GM06990 (cell line): ENCODE measurements around the gene ZNF670.

ENCODE experiments used
- DNase-seq: peaks from one replicate; pipeline ENCODE4 v3.0.0-alpha.2; 2011; ENCODE audit not compliant: insufficient read length; ENCODE audit errors: extremely low read depth
- H3K27me3 ChIP-seq: replicated peaks from 2 replicates; pipeline ENCODE4 v1.6.0; 2011; ENCODE audit warnings: low read length; ENCODE audit not compliant: control insufficient read depth, insufficient read depth
- H3K36me3 ChIP-seq: 2 replicates; pipeline ENCODE4 v1.5.1; 2011; ENCODE audit warnings: low read length; ENCODE audit not compliant: control insufficient read depth, insufficient read depth
- H3K4me3 ChIP-seq: replicated peaks from 2 replicates; pipeline ENCODE4 v1.5.1; 2011; ENCODE audit warnings: low read depth, mild to moderate bottlenecking, control low read depth, low read length
- TF ChIP-seq, protein P1 (sequence below): IDR thresholded peaks from 2 replicates; pipeline ENCODE4 v1.5.1; 2011; ENCODE audit warnings: low read length, control low read depth, mild to moderate bottlenecking, inconsistent platforms; ENCODE audit not compliant: insufficient read depth, poor library complexity, severe bottlenecking

ZNF670 gene

GRCh38 chr1:247096958-247097357 is 18.3 kb upstream of the ZNF670 start:
- Histone ChIP-seq H3K27me3 (no peaks in the 10 kb centered on the region), H3K36me3 (peaks cover 8% of the 10 kb centered on the region), H3K4me3 (no peak overlapping the region)
- DNase-seq, result no peak
- TF ChIP-seq, protein P1, sequence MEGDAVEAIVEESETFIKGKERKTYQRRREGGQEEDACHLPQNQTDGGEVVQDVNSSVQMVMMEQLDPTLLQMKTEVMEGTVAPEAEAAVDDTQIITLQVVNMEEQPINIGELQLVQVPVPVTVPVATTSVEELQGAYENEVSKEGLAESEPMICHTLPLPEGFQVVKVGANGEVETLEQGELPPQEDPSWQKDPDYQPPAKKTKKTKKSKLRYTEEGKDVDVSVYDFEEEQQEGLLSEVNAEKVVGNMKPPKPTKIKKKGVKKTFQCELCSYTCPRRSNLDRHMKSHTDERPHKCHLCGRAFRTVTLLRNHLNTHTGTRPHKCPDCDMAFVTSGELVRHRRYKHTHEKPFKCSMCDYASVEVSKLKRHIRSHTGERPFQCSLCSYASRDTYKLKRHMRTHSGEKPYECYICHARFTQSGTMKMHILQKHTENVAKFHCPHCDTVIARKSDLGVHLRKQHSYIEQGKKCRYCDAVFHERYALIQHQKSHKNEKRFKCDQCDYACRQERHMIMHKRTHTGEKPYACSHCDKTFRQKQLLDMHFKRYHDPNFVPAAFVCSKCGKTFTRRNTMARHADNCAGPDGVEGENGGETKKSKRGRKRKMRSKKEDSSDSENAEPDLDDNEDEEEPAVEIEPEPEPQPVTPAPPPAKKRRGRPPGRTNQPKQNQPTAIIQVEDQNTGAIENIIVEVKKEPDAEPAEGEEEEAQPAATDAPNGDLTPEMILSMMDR, result no peak

GRCh38 chr1:247096544-247096943 is 17.9 kb upstream of the ZNF670 start:
- Histone ChIP-seq H3K36me3 (peaks cover 8% of the 10 kb centered on the region), H3K27me3 (no peaks in the 10 kb centered on the region), H3K4me3 (no peak overlapping the region)
- DNase-seq, result no peak
- TF ChIP-seq, protein P1, result no peak

GRCh38 chr1:247096112-247096511 is 17.5 kb upstream of the ZNF670 start:
- TF ChIP-seq, protein P1, result no peak
- Histone ChIP-seq H3K36me3 (peaks cover 7% of the 10 kb centered on the region), H3K27me3 (no peaks in the 10 kb centered on the region), H3K4me3 (no peak overlapping the region)
- DNase-seq, result no peak

GRCh38 chr1:247090455-247090854 is 11.8 kb upstream of the ZNF670 start:
- Histone ChIP-seq H3K36me3 (no peaks in the 10 kb centered on the region), H3K27me3 (no peaks in the 10 kb centered on the region), H3K4me3 (no peak overlapping the region)
- TF ChIP-seq, protein P1, result no peak
- no peak for DNase-seq

DNA sequence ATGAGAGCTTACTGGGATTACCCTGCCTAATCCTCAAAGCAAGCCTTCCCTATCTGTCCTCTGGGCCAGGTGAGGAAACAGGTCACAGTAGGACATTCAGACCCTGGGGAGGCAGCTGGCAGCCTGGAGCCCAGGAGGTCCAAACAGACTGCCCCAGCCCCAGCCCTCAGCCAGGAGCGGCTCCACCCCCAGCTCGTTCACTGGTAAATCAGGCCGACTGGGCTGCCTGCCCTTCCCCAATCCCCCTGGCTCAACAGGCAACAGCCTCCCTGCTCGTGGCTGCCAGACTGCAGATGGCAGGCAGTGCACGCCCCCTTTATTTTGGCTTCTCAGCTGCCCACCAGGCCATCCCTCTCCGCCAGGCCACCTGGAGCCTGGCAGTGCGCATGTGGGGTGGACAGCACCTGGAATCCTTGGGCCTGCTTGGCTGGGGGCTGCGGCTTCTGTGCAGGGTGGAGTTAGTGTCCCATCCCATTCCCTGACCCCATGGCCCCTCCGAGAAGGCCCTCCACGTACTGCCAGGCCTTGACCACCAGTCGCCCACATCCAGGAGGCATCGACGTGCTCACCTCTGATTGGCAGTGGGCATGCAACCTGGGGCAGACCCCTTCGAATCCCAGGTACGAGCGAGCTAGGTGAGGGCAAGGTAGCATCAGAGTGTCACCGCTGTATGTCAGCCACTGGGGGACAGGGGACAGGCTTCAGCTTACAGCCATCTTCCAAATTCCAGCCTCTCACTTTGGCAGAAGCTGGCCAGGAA is 11.2 kb upstream of the ZNF670 start:
- H3K4me3 ChIP-seq, result no peak overlapping the region
- no peak for DNase-seq
- TF ChIP-seq, protein P1, result no peak
- no peaks in the 10 kb centered on the region for H3K36me3 ChIP-seq
- no peaks in the 10 kb centered on the region for H3K27me3 ChIP-seq
